NCI-H2196 treated with DMSO at 0.1 percent for 48 hours (cell line): ENCODE results near the gene TPD52L2.
A peak's percentile ranks its signal among the peaks of the same experiment; 100 is the strongest.
"Not testable (repeated sequence)": the region's sequence is repeated elsewhere in the genome, so short reads cannot be mapped to it uniquely, and the experiment has no call there.

Experiments used
- DNase-seq: peaks from one replicate; lab custom pipeline; 2025; ENCODE audit not compliant: unreplicated experiment; lab: John Stamatoyannopoulos, UW

TPD52L2 gene

DNA sequence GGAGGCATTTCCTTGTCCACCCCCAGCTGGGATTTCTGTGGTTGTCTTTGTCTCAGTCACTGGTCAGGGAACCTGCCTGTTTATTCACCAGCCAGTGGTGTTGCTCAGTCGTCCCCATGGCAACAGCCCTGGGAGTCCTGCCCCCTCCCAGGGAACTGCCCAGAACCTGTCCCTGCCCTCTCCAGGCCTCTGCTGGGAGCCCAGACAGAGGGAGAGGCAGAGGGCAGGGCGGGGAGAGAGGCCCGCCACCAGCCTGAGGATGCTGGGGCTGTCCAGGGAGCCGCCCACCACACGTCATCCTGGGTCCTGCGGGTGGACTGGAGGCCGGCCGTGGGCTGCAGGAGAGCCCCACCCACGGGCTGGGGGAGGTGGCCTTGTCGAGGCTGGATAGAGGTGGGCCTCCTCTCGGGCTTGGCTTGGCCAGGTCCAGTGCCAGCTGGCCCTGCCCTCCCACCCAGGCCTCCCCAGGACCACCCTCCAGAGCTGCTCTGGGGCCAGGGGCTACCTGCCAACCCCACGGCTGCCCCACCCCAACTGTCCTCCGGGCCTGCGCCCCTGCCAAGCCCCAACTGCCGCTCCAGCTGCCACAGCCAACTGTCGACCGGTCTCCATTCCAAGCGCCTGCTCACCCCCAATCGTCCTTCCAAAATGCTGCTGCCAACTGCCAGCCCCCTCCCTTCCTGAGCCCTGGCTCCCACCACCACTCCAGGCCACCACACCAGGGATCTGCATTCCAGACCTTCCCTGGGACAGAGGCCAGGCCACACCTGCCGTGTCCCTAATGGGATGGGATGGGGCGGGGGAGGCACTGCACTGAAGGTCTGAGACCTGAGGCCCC is 29.8 kb upstream of the TPD52L2 start:
- peak; percentile 96 for DNase-seq

DNA sequence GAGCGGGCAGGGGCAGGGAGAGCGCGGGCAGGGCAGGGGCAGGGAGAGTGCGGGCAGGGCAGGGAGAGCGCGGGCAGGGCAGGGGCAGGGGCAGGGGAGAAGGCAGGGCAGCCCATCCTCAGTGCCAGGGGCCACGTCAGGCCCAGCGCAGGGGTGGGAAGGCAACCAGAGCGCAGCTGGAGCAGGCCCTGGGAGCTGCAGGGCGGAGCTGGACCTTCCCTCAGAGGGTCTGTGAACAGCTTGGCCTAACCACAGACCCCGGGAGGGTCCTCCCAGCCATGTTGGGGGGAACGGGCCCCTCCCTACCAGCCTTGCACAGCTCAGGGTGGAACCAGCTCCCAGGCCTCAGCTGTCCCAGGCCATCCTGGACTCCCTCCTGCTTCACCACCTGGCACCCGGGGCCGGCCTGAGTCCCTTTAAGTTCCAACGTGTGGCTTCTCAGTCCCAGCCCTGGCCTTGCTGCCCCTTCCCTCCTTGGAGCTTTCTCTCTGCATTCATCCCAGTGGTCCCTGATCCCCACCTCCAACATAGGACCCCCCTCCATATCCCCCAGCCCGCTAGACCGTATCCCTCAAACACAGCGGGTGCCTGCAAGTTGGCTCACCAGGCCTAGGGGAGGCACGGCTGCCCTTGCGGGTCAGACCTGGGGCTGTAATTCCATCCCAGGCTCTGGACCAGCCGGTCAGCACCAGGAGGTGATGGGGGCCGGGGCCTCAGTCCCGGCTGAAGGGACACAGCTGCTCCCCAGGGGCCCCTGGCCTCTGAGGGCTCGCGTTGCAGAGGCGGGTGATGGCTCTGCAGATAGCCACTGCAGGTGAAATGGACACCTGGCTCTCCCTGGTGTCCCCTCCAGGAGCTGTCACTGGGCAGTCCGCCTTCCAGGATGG is 28.4 kb upstream of the TPD52L2 start:
- DNase-seq, result no peak

- DNase-seq, result no peak
Observed at GRCh38 chr20:63837479-63837878, 27.6 kb upstream of the TPD52L2 start.

DNA sequence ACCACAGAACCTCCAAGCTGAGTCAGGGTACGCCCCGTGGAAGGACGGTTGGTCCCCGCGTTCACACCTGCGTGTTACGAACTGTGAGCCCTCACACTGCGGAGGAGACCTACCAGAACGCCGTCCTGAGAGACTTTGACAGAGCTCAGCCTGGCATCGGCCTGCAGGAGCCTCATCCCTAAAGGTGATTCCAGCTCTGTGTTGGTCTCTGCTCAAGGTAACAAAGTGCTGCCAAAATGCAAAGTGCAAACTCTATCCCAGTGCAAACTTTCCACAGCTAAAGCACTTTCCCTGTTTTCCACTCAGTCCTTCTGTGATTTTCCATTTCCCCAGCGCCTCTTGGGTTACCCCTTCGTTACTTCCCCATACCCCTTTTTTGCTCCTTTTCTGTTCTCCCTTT is 25.4 kb upstream of the TPD52L2 start:
- DNase-seq, result no peak

GRCh38 chr20:63840405-63840828 is 24.7 kb upstream of the TPD52L2 start:
- no peak for DNase-seq

GRCh38 chr20:63842258-63842657 is 22.8 kb upstream of the TPD52L2 start:
- no peak for DNase-seq

GRCh38 chr20:63843222-63843621 is 21.8 kb upstream of the TPD52L2 start:
- DNase-seq, result no peak

DNA sequence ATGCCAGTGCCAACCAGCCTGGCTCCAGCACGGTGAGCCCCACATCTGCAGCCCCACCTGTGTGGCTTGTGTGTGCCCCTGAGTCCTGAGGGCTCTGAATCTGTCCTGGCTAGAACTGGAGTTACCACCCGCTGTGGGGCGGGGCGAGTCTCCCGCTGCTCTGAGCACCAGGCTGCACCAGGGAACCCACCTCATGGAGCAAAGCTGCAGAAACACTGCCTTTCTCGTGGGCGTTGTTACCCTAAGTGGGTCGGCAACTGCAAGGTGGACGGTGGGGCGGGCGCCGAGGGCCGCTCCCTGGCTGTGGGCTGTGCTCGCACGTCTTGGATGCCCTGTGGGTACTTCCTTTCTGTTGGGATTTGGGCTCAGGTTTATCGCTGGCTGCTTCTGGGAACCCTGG is 21.3 kb upstream of the TPD52L2 start:
- DNase-seq, result no peak

GRCh38 chr20:63844511-63844991 is 20.5 kb upstream of the TPD52L2 start:
- DNase-seq, result no peak

DNA sequence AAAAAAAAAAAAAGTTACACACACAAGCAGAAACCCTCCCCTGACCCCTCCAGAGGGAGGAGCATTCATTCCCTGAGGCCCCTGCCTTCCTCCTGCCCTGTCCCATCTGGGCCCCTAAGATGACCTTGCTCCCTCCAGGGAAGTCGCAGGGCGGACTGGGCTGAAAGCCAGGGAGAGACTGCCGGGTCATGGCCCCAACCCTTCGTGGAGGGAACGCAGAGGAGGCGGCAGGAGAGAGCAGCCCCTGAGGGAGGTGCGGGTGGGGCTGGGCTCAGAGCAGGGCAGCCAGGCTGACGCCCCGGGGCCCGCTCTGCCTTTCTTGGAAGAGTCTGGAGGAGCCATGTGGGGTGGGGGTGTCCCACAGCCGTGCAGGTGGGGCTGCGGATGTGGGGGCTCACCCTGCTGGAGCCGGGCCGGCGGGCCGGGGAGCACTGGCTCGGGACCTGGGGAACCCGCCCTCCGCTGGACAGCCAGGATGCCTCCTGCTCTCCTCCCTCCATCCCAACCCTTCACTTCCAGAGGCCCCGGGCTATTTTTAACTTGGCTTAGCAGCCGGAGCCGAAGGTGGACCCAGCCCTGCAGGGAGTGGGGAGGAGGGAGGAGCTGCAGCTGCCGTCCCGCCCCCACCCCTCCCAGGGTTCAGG is 18.8 kb upstream of the TPD52L2 start:
- no peak for DNase-seq

DNA sequence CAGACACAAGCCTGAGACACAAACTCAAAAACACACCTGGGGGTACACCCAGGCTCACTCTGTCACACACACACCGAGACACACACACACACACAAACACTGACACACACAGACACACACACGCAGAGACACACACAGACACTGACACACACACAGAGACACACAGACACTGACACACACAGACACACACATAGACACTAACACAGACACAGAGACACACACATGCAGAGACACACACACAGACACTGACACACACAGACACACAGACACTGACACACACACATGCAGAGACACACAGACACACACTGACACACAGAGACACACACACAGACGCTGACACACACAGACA is 18.2 kb upstream of the TPD52L2 start:
- DNase-seq, result no peak

DNA sequence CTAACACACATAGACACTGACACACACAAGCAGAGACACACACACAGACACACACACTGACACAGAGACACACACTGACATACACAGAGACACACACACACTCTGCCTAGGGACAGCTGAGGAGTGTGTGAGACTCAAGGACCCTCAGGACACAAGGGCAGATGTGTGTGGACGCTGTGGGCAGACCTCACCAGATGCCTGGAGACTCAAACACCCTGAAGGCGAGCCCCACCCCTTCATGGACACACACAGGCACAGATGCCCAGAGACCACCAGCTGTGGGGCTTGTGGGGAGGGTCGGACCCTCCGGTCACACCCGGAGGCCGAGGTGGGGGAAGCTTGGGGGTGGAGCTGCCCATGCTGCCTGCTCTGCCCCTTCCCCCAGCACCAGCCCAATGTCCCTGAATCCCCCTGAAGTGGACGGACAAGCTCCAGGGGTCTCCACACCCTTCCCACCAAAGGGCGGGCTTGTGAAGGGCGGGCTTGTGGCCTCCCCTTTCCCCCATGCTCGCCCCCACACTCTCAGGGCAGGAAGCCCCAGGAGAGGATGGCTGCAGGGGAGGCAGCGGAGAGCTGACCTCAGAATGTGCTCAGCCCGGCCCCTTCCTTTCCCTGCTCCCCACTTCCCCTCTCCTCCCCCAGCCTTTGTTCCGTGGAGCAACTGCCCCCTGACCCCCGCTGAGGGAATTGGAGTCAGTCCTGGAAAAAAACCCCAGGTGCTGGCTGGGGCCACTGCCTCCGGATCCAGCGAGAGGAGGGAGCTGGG is 17.6 kb upstream of the TPD52L2 start:
- no peak for DNase-seq

GRCh38 chr20:63848003-63848911 is 16.8 kb upstream of the TPD52L2 start:
- no peak for DNase-seq

- DNase-seq, result no peak
Observed at GRCh38 chr20:63850689-63851547, 14.2 kb upstream of the TPD52L2 start.

DNA sequence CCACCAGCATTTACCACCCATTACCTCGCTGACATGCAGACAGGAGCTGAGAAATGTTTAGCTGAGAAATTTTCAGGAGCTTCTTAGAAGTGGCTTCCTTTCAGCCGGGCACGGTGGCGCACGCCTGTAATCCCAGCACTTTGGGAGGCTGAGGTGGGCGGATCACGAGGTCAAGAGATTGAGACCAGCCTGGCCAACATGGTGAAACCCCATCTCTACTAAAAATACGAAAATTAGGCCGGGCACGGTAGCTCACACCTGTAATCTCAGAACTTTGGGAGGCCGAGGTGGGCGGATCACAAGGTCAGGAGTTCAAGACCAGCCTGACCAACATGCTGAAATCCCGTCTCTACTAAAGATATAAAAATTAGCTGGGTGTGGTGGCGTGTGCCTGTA is 13.5 kb upstream of the TPD52L2 start:
- not testable (repeated sequence) for DNase-seq

DNA sequence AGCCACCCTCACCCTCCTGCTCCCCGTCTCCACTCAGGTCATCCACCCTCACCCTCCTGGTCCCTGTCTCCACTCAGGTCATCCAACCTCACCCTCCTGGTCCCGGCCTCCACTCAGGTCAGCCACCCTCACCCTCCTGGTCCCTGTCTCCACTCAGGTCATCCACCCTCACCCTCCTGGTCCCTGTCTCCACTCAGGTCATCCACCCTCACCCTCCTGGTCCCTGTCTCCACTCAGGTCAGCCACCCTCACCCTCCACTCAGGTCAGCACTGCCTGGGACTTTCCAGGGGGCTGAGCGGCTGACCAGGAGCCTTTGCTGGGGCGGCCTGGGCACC is 11.4 kb upstream of the TPD52L2 start:
- DNase-seq, result not testable (repeated sequence)

- DNase-seq, result no peak
Observed at GRCh38 chr20:63854069-63854765, 10.9 kb upstream of the TPD52L2 start.

GRCh38 chr20:63854766-63855362 is 10.2 kb upstream of the TPD52L2 start:
- DNase-seq, result no peak
